Measurements from ENCODE around the gene ALX3.

- TF ChIP-seq CTCF (IDR thresholded peaks at IDR 0.05) (no peak), POLR2A (IDR thresholded peaks at IDR 0.05) (no peak)
Observed at GRCh38 chr1:110091381-110091780, 20.9 kb upstream of the ALX3 start.

Measured in right lobe of liver (tissue), 4 donors.